Right lobe of liver (tissue), 6 donors: ENCODE results near the gene CACNB1. TPM values are rescaled to one million over a fixed set of nuclear protein-coding genes. Genes with fewer than 3 reads are reported as not detected.

Experiments used
- ATAC-seq, 4 donors: fragments of 200-7000 bp; cut with Tn5 transposase; one replicate each; pipeline ENCODE4 v1.9.1; 2020; ENCODE audit warnings: mild to moderate bottlenecking in 4 of 4, moderate library complexity in 4 of 4
- DNase-seq, 3 donors: peaks; one replicate each; pipeline ENCODE4 v3.0.0-alpha.2; 2020
- H3K27ac ChIP-seq, 3 donors: fragments of 200-600 bp; one replicate each; pipeline ENCODE4 v1.8.0; 2022
- H3K27me3 ChIP-seq, 2 donors: fragments of 200-600 bp; one replicate each; pipeline ENCODE4 v1.8.0; 2022
- H3K36me3 ChIP-seq, 4 donors: fragments of 200-600 bp; sonication (generic) in 1 of 4; one replicate each; pipeline versions ENCODE4 v1.5.1 to v1.8.0; 2017 to 2022; ENCODE audit warnings: control low read depth in 1 of 4
- H3K4me1 ChIP-seq, 4 donors: fragments of 200-600 bp; sonication (generic) in 1 of 4; one replicate each; pipeline versions ENCODE4 v1.5.1 to v1.8.0; 2017 to 2022; ENCODE audit warnings: control low read depth in 1 of 4
- H3K4me3 ChIP-seq, 3 donors: fragments of 200-600 bp; one replicate each; pipeline ENCODE4 v1.8.0; 2022
- H3K9me3 ChIP-seq, 4 donors: fragments of 200-600 bp; sonication (generic) in 1 of 4; one replicate each; pipeline versions ENCODE4 v1.5.1 to v1.8.0; 2017 to 2022; ENCODE audit warnings: control low read depth in 1 of 4
- CTCF ChIP-seq, 4 donors: fragments of 200-600 bp in 3 of 4; fragments of 450-650 bp in 1 of 4; IDR thresholded peaks; one replicate each; pipeline versions ENCODE4 v1.5.1 to v1.8.0; 2016 to 2022; ENCODE audit warnings: antibody characterized with exemption in 4 of 4, mild to moderate bottlenecking in 2 of 4
- POLR2A ChIP-seq: fragments of 450-650 bp; IDR thresholded peaks from one replicate; pipeline ENCODE4 v1.6.1; 2017; ENCODE audit warnings: antibody characterized with exemption, mild to moderate bottlenecking
- WGBS: methylation state at CpG from one replicate; pipeline ENCODE4 v1.1.6; 2018; ENCODE audit warnings: low coverage, low lambda C conversion rate; ENCODE audit not compliant: insufficient coverage; ENCODE audit errors: missing lambda C conversion rate; 5-methylcytosine and 5-hydroxymethylcytosine counted together
- intact Hi-C, 2 donors: fragments of 100-400 bp; cut with DNase I; formaldehyde crosslinking; loops; one replicate each; pipeline versions ENCODE4 v1.11.2 to v1.14.1; 2022
- total RNA-seq, 6 experiments: library from RNA; depleted of rRNA in 2 of 6; stranded (reverse); fragments of >200 nt in 2 of 6; fragmentation: NEBNext Ultra II Directional in 3 of 6; extraction: Animal tissue kit (Norgen Biotek cat#: 25700) in 3 of 6; gene quantifications; one replicate each; pipeline versions ENCODE4 v1.1.0 to v1.2.4, GENCODE V29; 2016 to 2023
- donor health status: DM: no; HTN: yes; CAD: no.
- donor health status: DM: no; HTN: no; CAD: no.
- donor health status: DM: no; HTN: no; CAD: no.
- donor health status: DM: no; HTN: yes; CAD: no.
- donor health status: DM: no; HTN: yes; CAD: no.

The CACNB1 gene
- total RNA-seq, 6 experiments from 2014 or later = 0.18 to 1.3 (median 0.27) TPM; not detected in 1

- Histone ChIP-seq H3K36me3 (no peaks in the 10 kb centered on the region), H3K9me3 (no peaks in the 10 kb centered on the region), H3K4me3 (no peak overlapping the region), H3K27ac (no peak overlapping the region), H3K4me1 (peaks cover 0 to 11% (median 2%) of the 10 kb centered on the region in 4 donors), H3K27me3 (peaks cover 0 to 3% of the 10 kb centered on the region in 2 donors)
- no peak for DNase-seq
- ATAC-seq = no peak
- intact Hi-C loops = loop anchor here (5.0 to 10.0 kb wide), 3 partner anchors 166 to 276 kb away; partner anchors contain the start of gene LASP1 (in 1 of the 2)
- WGBS = 40% methylated on average over 1 of the region's 5 CpGs
- no peak for TF ChIP-seq POLR2A
- TF ChIP-seq CTCF (IDR thresholded peaks at IDR 0.05) = no peak
These were observed 46.7 kb downstream of the CACNB1 start for GRCh38 chr17:39150795-39151149.

- DNase-seq (no peak), ATAC-seq (no peak)
- Histone ChIP-seq H3K4me1 (peaks cover 0 to 11% (median 2%) of the 10 kb centered on the region in 4 donors), H3K4me3 (no peak overlapping the region), H3K36me3 (no peaks in the 10 kb centered on the region), H3K27me3 (peaks cover 0 to 3% of the 10 kb centered on the region in 2 donors), H3K9me3 (no peaks in the 10 kb centered on the region), H3K27ac (no peak overlapping the region)
- intact Hi-C loops = loop anchor here (5.0 to 10.0 kb wide), 3 partner anchors 165 to 275 kb away; partner anchors contain the start of gene LASP1 (in 1 of the 2)
- no peak for TF ChIP-seq POLR2A
- no peak for TF ChIP-seq CTCF (IDR thresholded peaks at IDR 0.05)
- 19% methylated on average over 2 of the region's 5 CpGs for WGBS
These were observed 47.3 kb downstream of the CACNB1 start for GRCh38 chr17:39150104-39150634.

- WGBS = 35% methylated on average over 10 of the region's 13 CpGs
These were observed 50.0 kb downstream of the CACNB1 start for GRCh38 chr17:39147221-39148185.

GRCh38 chr17:39146273-39146672 is 51.2 kb downstream of the CACNB1 start:
- intact Hi-C loops = loop anchor here in 1 of 2 donors (5.0 kb wide), 1 partner anchor 74 kb away; no protein-coding TSS in a partner anchor
- 87% methylated on average over 3 of the region's 3 CpGs for WGBS

More at GRCh38 chr17:39147221-39148185, 50.0 kb downstream of the CACNB1 start:
- H3K27ac ChIP-seq = no peak overlapping the region
- ATAC-seq (no peak), DNase-seq (no peak)
- peaks cover 0 to 3% of the 10 kb centered on the region in 2 donors for H3K27me3 ChIP-seq
- no peaks in the 10 kb centered on the region for H3K9me3 ChIP-seq
- no peak for TF ChIP-seq POLR2A
- no peak for TF ChIP-seq CTCF (IDR thresholded peaks at IDR 0.05)
- H3K4me3 ChIP-seq = no peak overlapping the region
- intact Hi-C loops = loop anchor here in 1 of 2 donors (5.0 kb wide), 1 partner anchor 75 kb away; no protein-coding TSS in a partner anchor
- no peaks in the 10 kb centered on the region for H3K36me3 ChIP-seq
- peaks cover 0 to 6% (median 0%) of the 10 kb centered on the region in 4 donors for H3K4me1 ChIP-seq

More at GRCh38 chr17:39146273-39146672, 51.2 kb downstream of the CACNB1 start:
- Histone ChIP-seq H3K4me1 (no peaks in the 10 kb centered on the region), H3K9me3 (no peaks in the 10 kb centered on the region), H3K27ac (no peak overlapping the region), H3K27me3 (no peaks in the 10 kb centered on the region), H3K4me3 (no peak overlapping the region), H3K36me3 (no peaks in the 10 kb centered on the region)
- TF ChIP-seq CTCF (IDR thresholded peaks at IDR 0.05) = no peak
- no peak for TF ChIP-seq POLR2A
- DNase-seq (no peak), ATAC-seq (no peak)
